Measurements from ENCODE around the gene FTO. TPM values are rescaled to one million over a fixed set of nuclear protein-coding genes. Genes with fewer than 3 reads are reported as not detected.

The FTO gene
- total RNA-seq, 1 donor from 2014 or later, result 50.2 TPM

GRCh38 chr16:53736297-53736696, 32.3 kb downstream of the FTO start:
- Histone ChIP-seq H3K4me3 (no peak overlapping the region), H3K9me3 (no peaks in the 10 kb centered on the region), H3K4me1 (peaks cover 0 to 3% of the 10 kb centered on the region in 2 donors), H3K27me3 (no peaks in the 10 kb centered on the region), H3K36me3 (no peaks in the 10 kb centered on the region), H3K27ac (no peak overlapping the region)
- TF ChIP-seq, protein P1, sequence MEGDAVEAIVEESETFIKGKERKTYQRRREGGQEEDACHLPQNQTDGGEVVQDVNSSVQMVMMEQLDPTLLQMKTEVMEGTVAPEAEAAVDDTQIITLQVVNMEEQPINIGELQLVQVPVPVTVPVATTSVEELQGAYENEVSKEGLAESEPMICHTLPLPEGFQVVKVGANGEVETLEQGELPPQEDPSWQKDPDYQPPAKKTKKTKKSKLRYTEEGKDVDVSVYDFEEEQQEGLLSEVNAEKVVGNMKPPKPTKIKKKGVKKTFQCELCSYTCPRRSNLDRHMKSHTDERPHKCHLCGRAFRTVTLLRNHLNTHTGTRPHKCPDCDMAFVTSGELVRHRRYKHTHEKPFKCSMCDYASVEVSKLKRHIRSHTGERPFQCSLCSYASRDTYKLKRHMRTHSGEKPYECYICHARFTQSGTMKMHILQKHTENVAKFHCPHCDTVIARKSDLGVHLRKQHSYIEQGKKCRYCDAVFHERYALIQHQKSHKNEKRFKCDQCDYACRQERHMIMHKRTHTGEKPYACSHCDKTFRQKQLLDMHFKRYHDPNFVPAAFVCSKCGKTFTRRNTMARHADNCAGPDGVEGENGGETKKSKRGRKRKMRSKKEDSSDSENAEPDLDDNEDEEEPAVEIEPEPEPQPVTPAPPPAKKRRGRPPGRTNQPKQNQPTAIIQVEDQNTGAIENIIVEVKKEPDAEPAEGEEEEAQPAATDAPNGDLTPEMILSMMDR (IDR thresholded peaks at IDR 0.05), result no peak
- intact Hi-C loops (cut with DNase I), result no loop called here
- DNase-seq (ENCODE audit: low spot score in 2 of 2), result no peak

GRCh38 chr16:53737552-53737951, 33.6 kb downstream of the FTO start:
- Histone ChIP-seq H3K36me3 (no peaks in the 10 kb centered on the region), H3K4me3 (no peak overlapping the region), H3K9me3 (no peaks in the 10 kb centered on the region), H3K27ac (no peak overlapping the region), H3K4me1 (no peaks in the 10 kb centered on the region), H3K27me3 (no peaks in the 10 kb centered on the region)
- TF ChIP-seq, protein P1 (IDR thresholded peaks at IDR 0.05), result no peak
- intact Hi-C loops (cut with DNase I), result no loop called here
- no peak for DNase-seq (ENCODE audit: low spot score in 2 of 2)

GRCh38 chr16:53740476-53740875, 36.5 kb downstream of the FTO start:
- TF ChIP-seq, protein P1 (IDR thresholded peaks at IDR 0.05), result no peak
- no peaks in the 10 kb centered on the region for H3K27me3 ChIP-seq
- DNase-seq (ENCODE audit: low spot score in 2 of 2), result no peak
- no peak overlapping the region for H3K4me3 ChIP-seq
- H3K4me1 ChIP-seq, result peaks cover 0 to 15% of the 10 kb centered on the region in 2 donors
- intact Hi-C loops (cut with DNase I), result no loop called here
- no peaks in the 10 kb centered on the region for H3K36me3 ChIP-seq
- no peaks in the 10 kb centered on the region for H3K9me3 ChIP-seq
- no peak overlapping the region for H3K27ac ChIP-seq

DNA sequence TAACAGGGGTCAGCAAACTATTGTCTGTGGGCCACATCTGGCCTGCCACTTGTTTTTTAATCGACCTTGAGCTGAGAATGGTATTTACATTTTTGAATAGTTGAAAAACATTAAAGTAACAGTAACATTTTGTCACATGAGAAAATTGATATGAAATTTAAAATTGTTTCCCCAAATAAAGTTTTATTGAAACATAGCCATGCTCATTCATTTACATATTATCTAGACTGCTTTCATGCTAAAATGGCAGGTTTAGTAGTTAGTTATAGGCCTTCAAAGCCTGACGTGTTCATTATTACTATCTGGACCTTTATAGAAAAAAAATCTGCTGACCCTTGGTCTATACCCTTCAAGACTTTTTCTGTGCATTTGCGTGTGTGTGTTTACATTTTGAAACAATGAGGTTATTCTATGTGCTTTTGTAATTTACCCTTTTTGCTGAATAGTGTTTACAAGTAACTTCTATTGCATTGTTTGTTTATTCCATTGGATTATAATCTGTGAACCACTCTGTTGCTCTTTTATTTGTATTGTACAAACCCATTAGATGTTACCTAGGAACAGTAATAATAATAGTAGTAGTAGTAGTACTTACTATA, 37.1 kb downstream of the FTO start:
- no peak for DNase-seq (ENCODE audit: low spot score in 2 of 2)
- Histone ChIP-seq H3K36me3 (no peaks in the 10 kb centered on the region), H3K27ac (no peak overlapping the region), H3K9me3 (no peaks in the 10 kb centered on the region), H3K27me3 (no peaks in the 10 kb centered on the region), H3K4me1 (peaks cover 0 to 17% of the 10 kb centered on the region in 2 donors), H3K4me3 (no peak overlapping the region)
- TF ChIP-seq, protein P1 (IDR thresholded peaks at IDR 0.05), result no peak
- intact Hi-C loops (cut with DNase I), result no loop called here

- Histone ChIP-seq H3K27ac (no peak overlapping the region), H3K4me3 (no peak overlapping the region), H3K36me3 (no peaks in the 10 kb centered on the region), H3K27me3 (no peaks in the 10 kb centered on the region), H3K9me3 (no peaks in the 10 kb centered on the region), H3K4me1 (peaks cover 0 to 20% of the 10 kb centered on the region in 2 donors)
- TF ChIP-seq, protein P1 (IDR thresholded peaks at IDR 0.05), result no peak
- intact Hi-C loops (cut with DNase I), result no loop called here
- DNase-seq (ENCODE audit: low spot score in 2 of 2), result no peak
Measured at GRCh38 chr16:53741546-53741945, 37.6 kb downstream of the FTO start.

GRCh38 chr16:53743149-53743566, 39.2 kb downstream of the FTO start:
- intact Hi-C loops (cut with DNase I), result no loop called here
- TF ChIP-seq, protein P1 (IDR thresholded peaks at IDR 0.05), result peak in 2 of 3 experiments; percentile 28 to 46
- Histone ChIP-seq H3K36me3 (no peaks in the 10 kb centered on the region), H3K27ac (no peak overlapping the region), H3K4me3 (no peak overlapping the region), H3K4me1 (peaks cover 0 to 20% of the 10 kb centered on the region in 2 donors), H3K9me3 (peaks cover 0 to 4% of the 10 kb centered on the region in 2 donors), H3K27me3 (no peaks in the 10 kb centered on the region)
- DNase-seq (ENCODE audit: low spot score in 2 of 2), result no peak
